ENCODE data around the gene RAD52. TPM values are rescaled to one million over a fixed set of nuclear protein-coding genes. Genes with fewer than 3 reads are reported as not detected.

Gene RAD52
- total RNA-seq = 4.7 TPM

GRCh38 chr12:949453-950191 lies at the start of gene RAD52:
Gene RAD52, minus strand, starts transcription at chr12:949694. Its CDS starts 16,636 bp downstream, at chr12:933058.
- peak; percentile 94 for ATAC-seq

GRCh38 chr12:998020-998874 lies 48.8 kb upstream of the RAD52 start:
- no peak for ATAC-seq

DNA sequence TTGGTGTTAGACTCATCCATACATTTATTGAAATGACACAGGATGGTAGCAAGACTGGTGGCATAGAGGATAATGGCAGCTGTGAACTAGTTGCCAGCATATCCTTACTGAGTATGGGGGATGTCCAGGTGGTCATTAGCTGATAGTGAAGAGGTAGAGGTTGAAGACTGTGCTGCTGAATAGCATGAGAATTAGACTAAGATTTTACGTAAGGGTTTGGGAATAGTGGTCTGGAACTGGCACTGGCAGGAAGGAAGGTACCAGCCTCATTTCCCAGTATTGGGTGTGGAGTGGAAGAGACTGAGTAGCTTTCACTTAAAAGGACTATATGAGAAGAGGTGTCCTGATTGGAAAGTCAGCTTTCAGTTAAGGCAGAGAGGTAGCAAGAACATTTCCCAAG lies 48.0 kb upstream of the RAD52 start:
- ATAC-seq = no peak

GRCh38 chr12:996881-997280 lies 47.4 kb upstream of the RAD52 start:
- no peak for ATAC-seq

- no peak for ATAC-seq
These were observed 43.2 kb upstream of the RAD52 start for GRCh38 chr12:992647-993046.

DNA sequence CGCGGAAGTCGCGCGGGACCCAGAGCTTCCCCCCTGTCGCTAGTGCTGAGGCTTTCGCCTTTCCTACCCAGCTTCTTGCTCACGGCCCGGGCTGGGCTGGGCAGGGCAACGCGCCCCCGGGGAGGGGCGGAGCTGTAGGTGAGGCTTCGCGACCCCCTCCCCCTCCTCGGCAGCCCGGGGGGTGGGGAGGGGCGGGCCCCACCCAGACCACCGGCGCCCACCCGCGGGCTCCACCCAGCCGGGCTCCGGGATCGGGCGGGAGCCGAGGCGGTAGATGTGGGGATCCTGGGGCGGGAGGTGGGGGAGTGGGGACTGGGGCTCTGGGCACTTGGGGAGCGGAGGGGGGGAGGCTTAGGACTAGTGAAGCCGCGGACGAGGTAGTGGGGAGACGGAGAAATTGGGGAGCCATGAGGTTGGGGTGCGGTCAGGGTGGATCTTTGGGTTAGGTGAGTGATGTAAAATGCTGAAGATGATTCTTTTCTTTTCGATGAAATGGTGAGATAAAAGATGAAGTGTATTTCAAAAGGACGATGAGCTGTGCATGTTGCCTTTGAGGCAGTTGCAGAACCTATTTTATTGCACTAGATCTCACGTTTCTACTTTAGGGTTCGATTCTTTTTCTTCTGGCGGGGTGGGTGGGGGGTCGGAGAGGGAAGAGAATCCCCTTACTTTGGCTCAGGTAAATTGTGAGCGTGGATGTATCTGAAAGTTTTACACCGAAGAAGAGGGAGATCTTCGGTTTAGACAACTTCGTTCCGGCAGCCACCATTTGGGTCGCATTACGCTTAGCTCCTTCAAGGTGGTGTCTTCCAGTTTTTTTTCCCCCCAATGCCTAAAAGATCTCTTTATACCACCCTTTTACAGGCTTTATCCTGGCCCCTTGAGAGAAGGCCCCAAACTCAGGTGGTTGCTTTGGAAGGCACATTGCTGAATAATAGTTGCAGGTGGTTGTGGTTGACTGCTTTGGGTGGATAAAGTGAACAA lies 42.1 kb upstream of the RAD52 start:
- ATAC-seq = peak; percentile 66

DNA sequence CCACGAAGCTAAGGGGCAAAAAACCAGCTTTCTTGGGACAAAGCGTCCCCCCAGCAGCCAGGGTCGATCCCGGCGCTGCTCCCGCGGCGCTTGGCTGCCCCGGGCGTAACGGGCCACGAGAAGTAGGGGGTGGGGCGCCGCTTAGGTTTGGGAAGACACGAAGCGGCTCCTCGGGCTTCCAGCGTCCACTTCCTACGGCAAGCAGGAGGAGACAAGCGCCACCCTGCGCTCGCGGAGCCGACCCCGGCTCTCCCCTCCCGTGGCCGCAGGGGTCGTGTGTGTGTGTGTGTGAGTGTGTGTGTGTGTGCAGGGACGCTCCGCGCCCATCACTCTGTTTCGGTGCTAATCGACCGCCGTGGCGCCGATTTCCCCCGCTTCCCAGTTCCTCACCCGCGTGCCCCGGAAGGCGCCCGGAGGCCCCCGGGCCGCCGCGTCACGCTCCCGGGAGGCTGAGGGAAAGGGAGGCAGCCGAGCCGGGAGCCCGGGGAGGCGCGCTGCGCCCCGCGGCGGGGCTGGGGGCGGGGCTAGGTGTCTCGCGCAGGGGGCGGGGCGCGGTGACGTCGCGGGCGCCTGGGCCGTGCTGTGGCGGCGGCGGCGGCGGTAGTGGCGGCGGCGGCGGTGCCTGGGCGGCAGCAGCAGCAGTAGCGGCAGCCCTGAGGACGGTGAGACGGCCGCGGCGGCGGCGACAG lies 41.3 kb upstream of the RAD52 start, which contains the start of gene ERC1:
ERC1 (plus strand) TSS at position 563 of the 689 bp plus-strand sequence. CDS start 36,681 bp downstream, outside the sequence.
- ATAC-seq = peak; percentile 95

DNA sequence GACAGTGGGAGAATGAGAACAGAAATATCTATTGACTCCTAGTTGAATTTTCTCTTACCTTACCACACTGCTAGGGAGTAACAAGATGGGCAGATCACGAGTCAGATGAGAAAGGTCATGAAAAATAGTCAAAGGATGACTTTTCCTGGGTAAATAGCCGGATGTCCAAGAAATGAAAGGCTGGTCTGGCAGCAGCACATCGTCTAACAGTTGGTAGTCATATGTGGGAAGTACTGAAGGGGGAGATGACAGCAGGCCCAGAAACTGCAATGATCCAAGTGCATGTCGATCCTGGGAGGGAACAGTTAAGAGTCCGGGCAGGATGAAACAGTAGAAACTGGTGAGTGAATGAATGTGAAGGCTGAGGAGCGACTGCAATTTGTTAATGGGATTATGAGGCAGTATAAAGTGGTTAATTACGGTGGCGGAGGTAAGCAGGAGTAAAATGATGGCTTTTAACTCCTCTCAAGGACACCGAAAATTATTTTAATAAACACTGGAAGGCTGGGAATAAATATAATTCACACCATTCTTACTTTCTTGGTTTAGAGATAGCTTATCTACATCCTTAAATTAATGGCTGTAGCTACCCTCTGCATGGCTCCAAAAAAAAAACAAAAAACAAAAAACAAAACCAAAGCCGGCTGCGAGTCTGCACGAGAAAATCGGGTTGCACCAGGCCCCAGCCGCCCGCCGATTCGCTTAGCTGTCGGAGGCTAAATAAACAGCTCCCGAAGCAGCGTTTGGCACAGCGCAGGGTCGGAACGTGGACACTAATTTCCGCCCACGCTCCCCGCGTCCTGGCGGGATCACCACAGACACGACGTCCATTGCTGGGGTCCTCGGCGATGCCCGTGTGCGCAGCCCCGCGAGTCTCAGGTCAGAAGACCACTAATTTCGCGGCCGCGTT lies 40.5 kb upstream of the RAD52 start:
- ATAC-seq = peak; percentile 40

- ATAC-seq = no peak
These were observed 39.6 kb upstream of the RAD52 start for GRCh38 chr12:989051-989450.

GRCh38 chr12:988646-989045 lies 39.2 kb upstream of the RAD52 start:
- no peak for ATAC-seq

DNA sequence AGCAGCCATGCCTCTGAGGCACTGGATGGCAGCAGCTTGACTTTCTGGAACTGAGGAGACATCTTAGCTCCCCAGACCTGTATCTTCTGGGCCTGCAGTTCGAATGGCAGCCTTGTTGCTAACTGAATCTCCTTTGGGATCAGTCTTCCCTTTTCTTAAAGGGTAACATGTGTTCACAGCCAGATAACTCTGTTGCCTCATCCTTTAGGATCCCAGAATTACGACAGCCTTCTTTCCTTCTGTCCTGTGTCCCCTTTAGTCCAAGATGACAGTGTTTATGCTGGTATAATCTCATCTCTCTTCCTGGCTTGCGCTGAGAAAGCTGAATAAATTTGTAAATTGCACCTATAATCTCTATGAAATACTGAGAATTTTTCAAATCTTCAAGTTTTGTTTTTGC lies 32.5 kb upstream of the RAD52 start:
- no peak for ATAC-seq

GRCh38 chr12:981176-981828 lies 31.8 kb upstream of the RAD52 start:
- peak; percentile 25 for ATAC-seq

DNA sequence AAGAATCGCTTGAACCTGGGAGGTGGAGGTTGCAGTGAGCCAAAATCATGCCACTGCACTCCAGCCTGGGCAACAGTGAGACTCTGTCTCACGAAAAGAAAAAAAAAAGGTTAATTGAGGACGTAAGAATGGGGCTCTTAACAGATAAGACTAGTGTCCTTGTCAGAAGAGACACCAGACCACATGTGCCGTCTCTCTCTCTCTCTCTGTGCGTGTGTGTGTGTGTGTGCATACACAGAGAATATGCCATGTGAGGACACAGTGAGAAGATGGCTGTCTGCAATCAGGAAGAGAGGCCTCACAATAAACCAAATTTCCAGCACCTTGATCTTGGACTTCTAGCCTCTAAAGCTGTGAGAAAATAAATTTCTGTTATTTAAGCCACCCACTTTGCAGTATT lies 29.9 kb upstream of the RAD52 start:
- no peak for ATAC-seq

DNA sequence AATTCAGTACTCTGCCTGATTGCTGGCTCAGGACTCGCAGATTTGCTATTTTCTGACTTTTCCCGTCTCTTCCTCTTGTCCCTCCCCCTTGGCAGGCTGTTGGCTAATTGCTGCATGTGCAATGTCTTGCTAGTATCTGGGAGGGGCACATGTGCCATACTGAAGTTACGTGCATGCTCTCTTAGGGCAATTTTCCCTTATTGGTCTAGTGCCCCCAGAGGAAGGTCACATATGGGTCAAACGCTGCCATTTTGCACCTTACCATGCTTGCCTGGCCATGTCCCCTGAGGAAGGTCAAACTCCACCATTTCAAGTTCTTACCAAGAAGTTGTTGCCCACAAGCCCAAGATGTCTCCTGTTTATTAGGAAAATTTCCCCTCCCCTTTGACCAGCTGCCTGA lies 27.7 kb upstream of the RAD52 start:
- ATAC-seq = no peak

- ATAC-seq = no peak
These were observed 27.1 kb upstream of the RAD52 start for GRCh38 chr12:976644-977043.

DNA sequence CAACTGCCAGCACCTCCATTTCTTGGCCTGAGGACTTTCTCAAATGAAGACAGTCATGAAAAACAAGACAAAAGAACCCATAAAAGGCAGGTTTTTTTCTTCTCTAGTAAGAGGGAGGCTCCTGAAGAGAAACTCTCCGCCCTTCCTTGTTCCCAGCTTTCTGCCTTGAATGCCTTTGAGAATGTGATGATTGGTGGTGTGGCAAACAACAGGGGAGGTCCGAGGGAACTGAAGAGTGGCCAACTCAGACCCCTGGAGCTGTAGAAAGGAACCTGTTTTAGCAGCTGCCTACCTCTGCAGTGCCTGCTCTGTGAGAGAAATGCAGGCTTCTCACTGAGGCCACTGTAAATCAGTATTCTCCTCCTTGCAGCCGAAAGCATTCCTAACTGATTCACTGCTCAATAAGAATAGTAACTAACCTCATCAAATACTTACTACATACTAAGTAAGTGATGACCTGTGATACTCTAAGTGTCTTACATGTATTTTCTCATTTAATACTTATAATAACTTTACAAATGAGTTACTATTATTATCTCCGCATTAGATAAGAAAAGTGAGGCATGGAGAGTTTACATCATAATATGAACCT lies 24.9 kb upstream of the RAD52 start:
- ATAC-seq = no peak

GRCh38 chr12:971991-972390 lies 22.5 kb upstream of the RAD52 start:
- no peak for ATAC-seq

GRCh38 chr12:969821-970220 lies 20.3 kb upstream of the RAD52 start:
- ATAC-seq = peak; percentile 23

GRCh38 chr12:968545-968944 lies 19.1 kb upstream of the RAD52 start:
- ATAC-seq = no peak

DNA sequence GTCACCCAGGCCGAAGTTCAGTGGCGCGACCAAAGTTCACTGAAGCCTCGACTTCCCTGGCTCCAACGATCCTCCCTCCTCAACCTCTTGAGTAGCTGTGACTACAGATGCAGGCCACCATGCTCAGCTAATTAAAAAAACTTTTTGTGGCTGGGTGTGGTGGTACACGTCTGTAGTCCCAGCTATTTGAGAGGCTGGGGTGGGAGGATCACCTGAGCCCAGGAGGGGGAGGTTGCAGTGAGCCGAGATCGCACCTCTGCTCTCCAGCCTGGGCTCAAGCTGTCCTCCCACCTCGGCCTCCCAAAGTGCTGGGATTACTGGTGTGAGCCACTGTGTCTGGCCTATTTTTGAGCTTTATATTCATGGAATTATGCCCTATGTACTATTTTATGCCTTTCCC lies 18.1 kb upstream of the RAD52 start:
- ATAC-seq = no peak
